H9 (cell line): ENCODE measurements around the gene BCAS1. TPM values are rescaled to one million over a fixed set of nuclear protein-coding genes. Genes with fewer than 3 reads are reported as not detected.

ENCODE experiments used
- DNase-seq: peaks from one replicate; pipeline ENCODE4 v3.0.0-alpha.2; 2017
- H2AFZ ChIP-seq: one replicate; pipeline ENCODE4 v1.6.1; 2013; ENCODE audit warnings: mild to moderate bottlenecking, low read length, control low read depth, moderate library complexity
- H2AK5ac ChIP-seq: 2 replicates; pipeline ENCODE4 v1.6.1; 2013; ENCODE audit warnings: low read length, control low read depth, mixed read lengths; ENCODE audit not compliant: insufficient read length
- H2BK120ac ChIP-seq: one replicate; pipeline ENCODE4 v1.6.1; 2013; ENCODE audit warnings: low read depth, mild to moderate bottlenecking, low read length, control low read depth, inconsistent platforms; ENCODE audit not compliant: poor library complexity, severe bottlenecking
- H2BK12ac ChIP-seq: 2 replicates; pipeline ENCODE4 v1.6.1; 2013; ENCODE audit warnings: low read length, control low read depth, mixed read lengths, low read depth; ENCODE audit not compliant: insufficient read length
- H2BK15ac ChIP-seq: 2 replicates; pipeline ENCODE4 v1.6.1; 2013; ENCODE audit warnings: low read depth, low read length, control low read depth
- H2BK20ac ChIP-seq: one replicate; pipeline ENCODE4 v1.6.1; 2013; ENCODE audit warnings: low read depth, mild to moderate bottlenecking, low read length, control low read depth, inconsistent platforms; ENCODE audit not compliant: poor library complexity, severe bottlenecking
- H2BK5ac ChIP-seq: 2 replicates; pipeline ENCODE4 v1.6.1; 2013; ENCODE audit warnings: low read length, control low read depth, mixed read lengths; ENCODE audit not compliant: insufficient read length
- H3K14ac ChIP-seq: 2 replicates; pipeline ENCODE4 v1.6.1; 2013; ENCODE audit warnings: low read length, control low read depth; ENCODE audit not compliant: insufficient read depth
- H3K18ac ChIP-seq: 2 replicates; pipeline ENCODE4 v1.6.1; 2013; ENCODE audit warnings: low read depth, mild to moderate bottlenecking, mixed read lengths, low read length, control low read depth; ENCODE audit not compliant: insufficient read length
- H3K23ac ChIP-seq: 2 replicates; pipeline ENCODE4 v1.6.1; 2013; ENCODE audit warnings: low read length, control low read depth, mixed read lengths, low read depth; ENCODE audit not compliant: insufficient read length
- H3K23me2 ChIP-seq: 2 replicates; pipeline ENCODE4 v1.6.1; 2013; ENCODE audit warnings: low read depth, mild to moderate bottlenecking, mixed read lengths, low read length, control low read depth; ENCODE audit not compliant: insufficient read length, poor library complexity, severe bottlenecking
- H3K27ac ChIP-seq: 2 replicates; pipeline ENCODE4 v1.5.1; 2013; ENCODE audit warnings: low read length, control low read depth, mixed read lengths, low read depth; ENCODE audit not compliant: insufficient read length
- H3K27me3 ChIP-seq: 2 replicates; pipeline ENCODE4 v1.6.1; 2013; ENCODE audit warnings: low read length, control low read depth, inconsistent platforms; ENCODE audit not compliant: insufficient read depth
- H3K4ac ChIP-seq: 2 replicates; pipeline ENCODE4 v1.6.1; 2013; ENCODE audit warnings: low read depth, mild to moderate bottlenecking, control low read depth, inconsistent platforms, low read length, moderate library complexity
- H3K4me1 ChIP-seq: 2 replicates; pipeline ENCODE4 v1.6.1; 2013; ENCODE audit warnings: low read length, control low read depth, inconsistent platforms; ENCODE audit not compliant: insufficient read depth
- H3K4me2 ChIP-seq: 2 replicates; pipeline ENCODE4 v1.6.1; 2013; ENCODE audit warnings: low read length, control low read depth, mixed read lengths; ENCODE audit not compliant: insufficient read length, insufficient read depth
- H3K56ac ChIP-seq: 2 replicates; pipeline ENCODE4 v1.6.1; 2013; ENCODE audit warnings: low read depth, mild to moderate bottlenecking, mixed read lengths, low read length, control low read depth; ENCODE audit not compliant: insufficient read length
- H3K79me1 ChIP-seq: 2 replicates; pipeline ENCODE4 v1.6.1; 2013; ENCODE audit warnings: low read depth, mild to moderate bottlenecking, moderate library complexity, low read length, control low read depth, inconsistent platforms; ENCODE audit not compliant: insufficient read depth, poor library complexity, severe bottlenecking
- H3K79me2 ChIP-seq: 2 replicates; pipeline ENCODE4 v1.6.1; 2013; ENCODE audit warnings: low read length, control low read depth, inconsistent platforms; ENCODE audit not compliant: insufficient read depth
- H3K9ac ChIP-seq: 2 replicates; pipeline ENCODE4 v1.6.1; 2013; ENCODE audit warnings: low read length, control low read depth, mixed read lengths; ENCODE audit not compliant: insufficient read length; ENCODE audit errors: extremely low read depth
- H3K9me3 ChIP-seq: one replicate; pipeline ENCODE4 v1.6.1; 2013; ENCODE audit warnings: low read depth, low read length, inconsistent platforms; ENCODE audit not compliant: control insufficient read depth
- H3T11ph ChIP-seq: one replicate; pipeline ENCODE4 v1.6.1; 2013; ENCODE audit warnings: mild to moderate bottlenecking, low read length, control low read depth, inconsistent platforms
- H4K20me1 ChIP-seq: one replicate; pipeline ENCODE4 v1.6.1; 2013; ENCODE audit not compliant: control insufficient read depth, insufficient read length, insufficient read depth
- H4K5ac ChIP-seq: 2 replicates; pipeline ENCODE4 v1.6.1; 2013; ENCODE audit warnings: low read depth, mild to moderate bottlenecking, mixed read lengths, low read length, control low read depth; ENCODE audit not compliant: insufficient read length
- H4K8ac ChIP-seq: replicated peaks from 2 replicates; pipeline ENCODE4 v1.6.1; 2013; ENCODE audit warnings: low read length, control low read depth, mixed read lengths, low read depth; ENCODE audit not compliant: insufficient read length
- H4K91ac ChIP-seq: 2 replicates; pipeline ENCODE4 v1.6.1; 2013; ENCODE audit warnings: low read depth, mild to moderate bottlenecking, moderate library complexity, mixed read lengths, low read length, control low read depth; ENCODE audit not compliant: insufficient read length
- H3K27ac Mint-ChIP-seq, 3 experiments: 2 replicates in 2 of 3; 3 replicates in 1 of 3; pipeline ENCODE4 v1.8.0; 2020 to 2021; ENCODE audit warnings: mixed read lengths in 3 of 3, mild to moderate bottlenecking in 1 of 3, moderate library complexity in 1 of 3
- H3K27me3 Mint-ChIP-seq: 2 replicates; pipeline ENCODE4 v1.8.0; 2021; ENCODE audit warnings: low read depth, mild to moderate bottlenecking, moderate library complexity, mixed read lengths
- H3K36me3 Mint-ChIP-seq, 3 experiments: 2 replicates in 2 of 3; 3 replicates in 1 of 3; pipeline ENCODE4 v1.8.0; 2020 to 2021; ENCODE audit warnings: low read depth in 3 of 3, mixed read lengths in 3 of 3; ENCODE audit not compliant: insufficient read depth in 1 of 3
- H3K4me1 Mint-ChIP-seq, 2 experiments: 2 replicates each; pipeline ENCODE4 v1.8.0; 2020; ENCODE audit warnings: mixed read lengths in 2 of 2
- H3K4me3 Mint-ChIP-seq, 2 experiments: 2 replicates in 1 of 2; 3 replicates in 1 of 2; pipeline ENCODE4 v1.8.0; 2020 to 2021; ENCODE audit warnings: mild to moderate bottlenecking in 2 of 2, mixed read lengths in 2 of 2, moderate library complexity in 1 of 2
- H3K9me3 Mint-ChIP-seq, 2 experiments: 2 replicates in 1 of 2; 3 replicates in 1 of 2; pipeline ENCODE4 v1.8.0; 2020; ENCODE audit warnings: mild to moderate bottlenecking in 2 of 2, mixed read lengths in 2 of 2, moderate library complexity in 1 of 2
- CTCF ChIP-seq: fragments of 200-600 bp; sonication (generic); conservative IDR thresholded peaks from 3 replicates; pipeline ENCODE4 v1.8.0; 2021; ENCODE audit warnings: antibody characterized with exemption, mild to moderate bottlenecking
- WGBS: extraction: QIAGEN DNeasy Blood & Tissue Kit; methylation state at CpG from one replicate; pipeline ENCODE4 v1.1.7; 2013; ENCODE audit warnings: missing lambda C conversion rate, low lambda C conversion rate, mixed read lengths; ENCODE audit not compliant: insufficient read length; ENCODE audit errors: extremely low coverage; 5-methylcytosine and 5-hydroxymethylcytosine counted together
- total RNA-seq: library from RNA; stranded (reverse); gene quantifications from 2 replicates; pipeline ENCODE4 v1.2.1, GENCODE V29; 2021

BCAS1 gene
- total RNA-seq, 1 experiment from 2014 or later = 0.15 TPM

- Mint-ChIP-seq H3K27me3 (peaks cover 2% of the 10 kb centered on the region; the same call in 1 of the 2 replicates), H3K36me3 (no peaks in the 10 kb centered on the region), H3K4me1 (no peaks in the 10 kb centered on the region), H3K27ac (no peak overlapping the region), H3K9me3 (no peaks in the 10 kb centered on the region), H3K4me3 (no peak overlapping the region)
- Histone ChIP-seq H2BK12ac (no peak overlapping the region), H4K20me1 (no peaks in the 10 kb centered on the region), H3K79me2 (no peaks in the 10 kb centered on the region), H4K8ac (no peak overlapping the region), H3K23me2 (no peaks in the 10 kb centered on the region), H3K27ac (no peak overlapping the region), H3K4me2 (no peak overlapping the region), H3K9me3 (no peaks in the 10 kb centered on the region), H4K5ac (no peak overlapping the region), H3T11ph (no peak overlapping the region), H3K18ac (no peak overlapping the region), H3K4me1 (no peaks in the 10 kb centered on the region), H3K14ac (no peak overlapping the region), H3K56ac (no peak overlapping the region), H3K79me1 (no peaks in the 10 kb centered on the region), H4K91ac (no peak overlapping the region), H2BK5ac (no peak overlapping the region), H3K9ac (no peak overlapping the region), H3K27me3 (no peaks in the 10 kb centered on the region), H3K23ac (no peak overlapping the region), H2BK120ac (no peak overlapping the region), H2AK5ac (no peak overlapping the region), H3K4ac (no peak overlapping the region), H2AFZ (no peak overlapping the region), H2BK20ac (no peak overlapping the region), H2BK15ac (no peak overlapping the region)
- no CpG with 5 or more reads among the region's 2 CpGs for WGBS
- DNase-seq = no peak
- TF ChIP-seq CTCF = no peak
Observed at GRCh38 chr20:53989401-53989800, 81.0 kb downstream of the BCAS1 start.
